Upper lobe of left lung (tissue), 6 donors: ENCODE data around the gene CLMP. TPM values are rescaled to one million over a fixed set of nuclear protein-coding genes. Genes with fewer than 3 reads are reported as not detected.
A peak's percentile ranks its signal among the peaks of the same experiment; 100 is the strongest.

Experiments used
- ATAC-seq, 2 donors: fragments of 200-7000 bp; cut with Tn5 transposase; one replicate each; pipeline ENCODE4 v1.9.1; 2022; ENCODE audit warnings: mild to moderate bottlenecking in 2 of 2, moderate library complexity in 2 of 2; ENCODE audit not compliant: low FRiP score in 2 of 2
- DNase-seq, 2 donors: peaks; one replicate each; pipeline ENCODE4 v3.0.0-alpha.2; 2019 to 2020
- H3K27ac ChIP-seq, 4 donors: fragments of 200-600 bp; sonication (generic); one replicate each; pipeline ENCODE4 v1.5.1; 2016 to 2019
- H3K27me3 ChIP-seq, 4 donors: fragments of 200-600 bp; sonication (generic); one replicate each; pipeline ENCODE4 v1.5.1; 2017 to 2019
- H3K36me3 ChIP-seq, 4 donors: fragments of 200-600 bp; sonication (generic); one replicate each; pipeline ENCODE4 v1.5.1; 2016 to 2019
- H3K4me1 ChIP-seq, 4 donors: fragments of 200-600 bp; sonication (generic); one replicate each; pipeline ENCODE4 v1.5.1; 2018 to 2019
- H3K4me3 ChIP-seq, 4 donors: fragments of 200-600 bp; sonication (generic); one replicate each; pipeline ENCODE4 v1.5.1; 2017 to 2019; ENCODE audit warnings: mild to moderate bottlenecking in 2 of 4, moderate library complexity in 1 of 4
- H3K9me3 ChIP-seq, 4 donors: fragments of 200-600 bp; sonication (generic); one replicate each; pipeline ENCODE4 v1.5.1; 2018 to 2019
- CTCF ChIP-seq, 6 experiments: fragments of 450-650 bp in 4 of 6; fragments of 200-600 bp in 2 of 6; sonication (generic) in 2 of 6; IDR thresholded peaks; one replicate each; pipeline ENCODE4 v1.5.1; 2016 to 2019; ENCODE audit warnings: antibody characterized with exemption in 6 of 6
- EP300 ChIP-seq, 4 donors: sonication (generic); formaldehyde crosslinking; IDR thresholded peaks; one replicate each; pipeline ENCODE4 v1.5.1; 2017; ENCODE audit warnings: antibody characterized with exemption in 4 of 4, control low read depth in 2 of 4
- POLR2A ChIP-seq, 4 donors: fragments of 450-650 bp; IDR thresholded peaks; one replicate each; pipeline ENCODE4 v1.5.1; 2016 to 2017; ENCODE audit warnings: antibody characterized with exemption in 4 of 4, mild to moderate bottlenecking in 2 of 4
- POLR2AphosphoS5 ChIP-seq, 2 donors: sonication (generic); formaldehyde crosslinking; IDR thresholded peaks; one replicate each; pipeline ENCODE4 v1.5.1; 2017; ENCODE audit warnings: antibody characterized with exemption in 2 of 2
- WGBS, 2 donors: methylation state at CpG; one replicate each; pipeline ENCODE4 v1.1.5; 2017 to 2018; 5-methylcytosine and 5-hydroxymethylcytosine counted together
- total RNA-seq, 6 donors: library from RNA; depleted of rRNA in 4 of 6; stranded (reverse); fragments of >200 nt in 4 of 6; gene quantifications; one replicate each; pipeline versions ENCODE4 v1.1.0 to v1.2.1, GENCODE V29; 2016 to 2021
- donor health status: DM: no; HTN: no; CAD: no; lungs with moderate emphysema.
- donor health status: DM: no; HTN: yes; CAD: no; lungs with severe emphysema.

CLMP gene
- total RNA-seq, 6 donors from 2014 or later = 6.0 to 23.4 (median 15.3) TPM

- peak in 1 of 2 donors; percentile 8 for ATAC-seq
- WGBS, 2 donors = 89 to 91% methylated on average over 5 of the region's 5 CpGs
- no peak overlapping the region for H3K4me3 ChIP-seq
- DNase-seq = no peak
- no peaks in the 10 kb centered on the region for H3K27me3 ChIP-seq
- no peaks in the 10 kb centered on the region for H3K4me1 ChIP-seq
- H3K36me3 ChIP-seq = no peaks in the 10 kb centered on the region
- TF ChIP-seq POLR2AphosphoS5 (IDR thresholded peaks at IDR 0.05) (no peak), POLR2A (IDR thresholded peaks at IDR 0.05) (no peak), CTCF (IDR thresholded peaks at IDR 0.05) (no peak), EP300 (IDR thresholded peaks at IDR 0.05) (no peak)
- no peaks in the 10 kb centered on the region for H3K9me3 ChIP-seq
- no peak overlapping the region for H3K27ac ChIP-seq
Observed at GRCh38 chr11:123046473-123047259, 148.4 kb downstream of the CLMP start.

- Histone ChIP-seq H3K4me3 (no peak overlapping the region), H3K36me3 (no peaks in the 10 kb centered on the region), H3K4me1 (no peaks in the 10 kb centered on the region), H3K9me3 (no peaks in the 10 kb centered on the region), H3K27me3 (no peaks in the 10 kb centered on the region), H3K27ac (no peak overlapping the region)
- ATAC-seq (no peak), DNase-seq (no peak)
- TF ChIP-seq CTCF (IDR thresholded peaks at IDR 0.05) = no peak
- TF ChIP-seq POLR2A (IDR thresholded peaks at IDR 0.05) = no peak
- no peak for TF ChIP-seq EP300 (IDR thresholded peaks at IDR 0.05)
- no peak for TF ChIP-seq POLR2AphosphoS5 (IDR thresholded peaks at IDR 0.05)
- 95 to 100% methylated on average over 1 of the region's 1 CpG for WGBS, 2 donors
Observed at GRCh38 chr11:123045101-123045500, 149.9 kb downstream of the CLMP start.

- no peak for ATAC-seq
- Histone ChIP-seq H3K27ac (no peak overlapping the region), H3K4me1 (no peaks in the 10 kb centered on the region), H3K9me3 (no peaks in the 10 kb centered on the region), H3K4me3 (no peak overlapping the region), H3K27me3 (no peaks in the 10 kb centered on the region), H3K36me3 (no peaks in the 10 kb centered on the region)
- DNase-seq = no peak
- TF ChIP-seq EP300 (IDR thresholded peaks at IDR 0.05) = no peak
- TF ChIP-seq POLR2A (IDR thresholded peaks at IDR 0.05) = no peak
- no peak for TF ChIP-seq POLR2AphosphoS5 (IDR thresholded peaks at IDR 0.05)
- TF ChIP-seq CTCF (IDR thresholded peaks at IDR 0.05) = no peak
- WGBS, 2 donors = 94 to 98% methylated on average over 10 of the region's 10 CpGs
Observed at GRCh38 chr11:123041185-123041584, 153.9 kb downstream of the CLMP start.

- Histone ChIP-seq H3K27me3 (no peaks in the 10 kb centered on the region), H3K27ac (no peak overlapping the region), H3K4me3 (no peak overlapping the region), H3K9me3 (no peaks in the 10 kb centered on the region), H3K36me3 (no peaks in the 10 kb centered on the region), H3K4me1 (no peaks in the 10 kb centered on the region)
- ATAC-seq (peak in 1 of 2 donors; percentile 85), DNase-seq (no peak)
- no peak for TF ChIP-seq CTCF (IDR thresholded peaks at IDR 0.05)
- TF ChIP-seq POLR2A (IDR thresholded peaks at IDR 0.05) = no peak
- TF ChIP-seq POLR2AphosphoS5 (IDR thresholded peaks at IDR 0.05) = no peak
- no peak for TF ChIP-seq EP300 (IDR thresholded peaks at IDR 0.05)
- WGBS, 2 donors = 49 to 55% methylated on average over 11 of the region's 11 CpGs
Observed at GRCh38 chr11:123040111-123040432, 155.0 kb downstream of the CLMP start.

GRCh38 chr11:123035831-123036230, 159.2 kb downstream of the CLMP start:
- Histone ChIP-seq H3K27me3 (no peaks in the 10 kb centered on the region), H3K4me3 (no peak overlapping the region), H3K27ac (no peak overlapping the region), H3K9me3 (no peaks in the 10 kb centered on the region), H3K4me1 (no peaks in the 10 kb centered on the region), H3K36me3 (no peaks in the 10 kb centered on the region)
- no peak for ATAC-seq
- no peak for TF ChIP-seq EP300 (IDR thresholded peaks at IDR 0.05)
- no peak for TF ChIP-seq POLR2AphosphoS5 (IDR thresholded peaks at IDR 0.05)
- TF ChIP-seq CTCF (IDR thresholded peaks at IDR 0.05) = no peak
- no peak for TF ChIP-seq POLR2A (IDR thresholded peaks at IDR 0.05)
- WGBS, 2 donors = 71 to 82% methylated on average over 10 of the region's 10 CpGs
- DNase-seq = no peak
